SW480 (cell line): Measurements from ENCODE around the gene NEUROG3.
"Not testable (repeated sequence)": the region's sequence is repeated elsewhere in the genome, so short reads cannot be mapped to it uniquely, and the experiment has no call there.

Source experiments
- DNase-seq: peaks from one replicate; pipeline ENCODE4 v3.0.0-alpha.2; 2016; ENCODE audit warnings: low spot score

The NEUROG3 gene

DNA sequence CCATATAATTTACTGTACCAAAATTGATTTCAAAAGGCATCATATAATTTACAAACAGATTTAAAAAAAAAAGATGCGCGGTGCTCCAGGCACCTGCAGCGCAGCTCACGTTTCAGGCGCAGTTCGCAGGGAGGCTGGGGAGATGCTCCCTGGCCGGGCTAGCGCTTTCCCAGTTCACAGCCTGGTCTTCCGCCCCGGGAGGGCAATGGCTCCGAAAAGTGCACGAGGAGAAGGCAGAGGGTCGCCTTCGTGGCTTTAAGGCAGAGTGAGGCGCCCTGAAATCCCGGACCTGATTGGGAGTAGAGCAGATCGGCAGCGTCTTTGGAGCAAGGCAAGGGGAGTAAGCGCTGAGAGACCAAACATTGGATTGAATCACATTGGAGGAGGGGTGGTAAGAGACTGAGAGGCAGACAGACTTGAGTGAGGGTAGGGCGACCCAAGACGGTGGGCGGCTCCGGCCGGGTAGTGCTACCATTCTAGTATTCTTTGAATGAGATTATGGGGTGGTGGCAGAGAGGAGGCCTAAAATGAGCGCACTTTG lies 1.5 kb downstream of the NEUROG3 start:
- no peak for DNase-seq

DNA sequence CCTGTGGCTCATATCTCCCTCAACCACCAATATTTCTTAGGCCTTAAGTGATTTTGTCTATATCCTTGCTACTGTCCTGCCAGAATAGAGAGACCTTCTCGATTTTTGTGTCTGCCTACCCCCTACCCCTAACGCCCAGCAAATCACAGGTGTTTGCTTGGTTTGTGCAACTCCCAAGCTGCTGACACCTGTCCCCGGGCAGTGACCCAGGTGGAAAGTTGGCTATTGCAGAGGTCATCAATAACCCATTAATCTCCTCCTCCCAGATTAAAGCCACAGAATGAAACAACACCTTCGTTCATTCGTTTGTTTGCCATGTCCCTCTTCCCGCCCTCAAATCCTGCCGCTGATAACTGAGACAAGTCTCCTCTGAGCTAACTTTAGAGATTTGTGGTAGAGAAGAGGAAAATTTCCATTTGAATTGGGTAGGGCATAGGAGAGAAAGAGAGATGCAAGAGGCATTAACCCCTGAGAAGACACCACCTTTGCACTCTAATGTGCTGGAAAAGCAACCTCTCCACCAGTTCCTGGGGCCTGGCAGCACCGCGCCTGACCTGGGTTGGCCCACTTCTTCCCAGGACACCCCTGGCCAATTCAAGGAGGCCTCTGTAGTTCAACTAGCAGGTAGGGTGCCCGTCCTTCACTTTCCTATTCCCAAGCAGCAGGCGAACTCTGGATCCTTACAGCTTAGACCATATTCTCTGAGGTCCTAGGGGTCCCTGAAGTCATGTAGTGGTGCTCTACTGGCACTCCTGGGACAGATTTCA lies 3.0 kb downstream of the NEUROG3 start:
- no peak for DNase-seq

DNA sequence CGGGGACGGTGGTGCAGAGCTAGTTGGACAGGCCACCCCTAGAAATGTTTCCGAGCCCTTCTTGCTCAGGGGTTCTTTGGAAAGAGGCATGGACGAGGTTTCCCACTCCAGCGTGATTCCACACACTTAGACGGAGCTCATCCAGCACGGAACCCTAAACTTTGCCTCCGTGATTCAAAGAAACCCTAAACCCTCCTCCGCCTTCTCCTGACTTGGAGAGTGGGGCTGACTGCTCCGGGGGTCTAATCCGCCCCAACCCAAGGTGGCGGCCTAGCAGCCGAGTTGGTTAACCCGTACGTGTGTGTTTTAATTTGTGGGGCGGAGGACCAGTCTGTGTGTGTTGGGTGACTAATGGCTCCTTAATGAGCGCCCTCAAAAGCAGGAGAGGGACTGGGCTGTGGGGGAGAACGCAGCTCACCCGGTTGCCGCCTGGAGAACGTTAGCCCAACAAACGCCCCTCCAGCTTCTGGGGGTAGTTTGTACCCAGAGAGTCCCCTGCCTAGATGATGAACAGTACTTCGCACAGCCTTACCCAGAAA lies 3.8 kb downstream of the NEUROG3 start:
- no peak for DNase-seq

DNA sequence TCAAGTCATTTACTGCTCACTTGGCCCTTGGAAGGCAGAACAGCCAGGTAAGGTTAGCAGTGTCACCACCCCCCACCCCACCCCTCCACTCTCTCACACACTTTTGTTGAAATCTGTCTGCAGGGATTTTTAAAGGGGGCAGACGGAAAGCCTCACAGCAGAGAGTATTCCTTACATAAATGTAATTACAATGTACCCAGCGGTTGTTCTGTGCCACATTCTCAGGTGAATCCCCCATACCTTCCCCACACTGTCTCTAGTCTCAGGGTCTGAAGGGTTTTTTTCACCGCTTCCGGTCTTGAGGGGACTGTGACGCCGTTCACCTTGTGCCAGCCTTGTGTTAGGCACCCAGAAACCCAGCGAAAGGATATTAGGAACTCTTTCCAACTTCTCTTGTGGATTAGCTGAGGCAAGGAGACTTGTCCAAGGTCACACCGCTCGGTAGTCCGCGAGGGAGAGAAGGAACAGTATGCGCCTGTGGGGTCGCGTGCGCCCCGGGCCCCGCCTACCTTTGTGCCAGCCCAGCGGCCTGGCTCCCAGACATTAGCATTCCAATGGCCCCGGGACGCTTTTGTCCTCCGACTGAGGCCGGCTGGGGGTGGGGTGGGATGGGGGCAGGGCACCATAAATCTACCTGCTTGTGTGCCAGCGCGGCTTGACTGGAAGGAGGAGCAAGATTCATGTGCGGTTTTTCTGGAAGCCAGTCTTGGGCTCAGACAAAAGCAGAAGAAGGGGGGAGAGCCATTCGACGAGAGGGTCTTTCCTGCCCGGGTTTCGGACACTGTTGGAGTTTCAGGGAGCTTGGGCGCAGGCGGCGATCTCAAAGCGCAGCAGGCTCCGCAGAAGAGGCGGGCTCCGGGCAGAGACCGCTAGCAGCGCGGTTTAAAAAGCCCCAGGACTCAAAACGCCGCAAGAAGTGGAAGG lies 4.5 kb downstream of the NEUROG3 start:
- DNase-seq: no peak

DNA sequence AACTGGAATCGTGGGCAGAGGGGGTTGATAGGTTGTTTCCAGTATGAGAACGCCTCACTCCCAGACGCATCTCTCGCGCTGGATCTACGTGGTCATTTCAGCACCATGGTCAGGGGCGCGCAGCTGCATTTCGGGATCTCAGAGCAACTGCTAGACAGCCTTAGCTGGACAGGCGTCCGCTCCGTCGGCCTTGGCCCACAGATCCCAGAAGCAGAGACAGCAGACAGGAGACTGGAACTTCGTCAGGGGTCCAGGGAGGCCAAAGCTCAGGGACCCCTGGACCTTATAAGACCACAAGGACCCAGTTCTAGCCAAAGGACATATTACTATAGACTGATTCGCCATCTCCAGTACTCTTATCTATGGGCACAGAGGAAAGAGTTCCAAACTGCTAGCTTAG lies 5.3 kb downstream of the NEUROG3 start:
- DNase-seq: no peak

DNA sequence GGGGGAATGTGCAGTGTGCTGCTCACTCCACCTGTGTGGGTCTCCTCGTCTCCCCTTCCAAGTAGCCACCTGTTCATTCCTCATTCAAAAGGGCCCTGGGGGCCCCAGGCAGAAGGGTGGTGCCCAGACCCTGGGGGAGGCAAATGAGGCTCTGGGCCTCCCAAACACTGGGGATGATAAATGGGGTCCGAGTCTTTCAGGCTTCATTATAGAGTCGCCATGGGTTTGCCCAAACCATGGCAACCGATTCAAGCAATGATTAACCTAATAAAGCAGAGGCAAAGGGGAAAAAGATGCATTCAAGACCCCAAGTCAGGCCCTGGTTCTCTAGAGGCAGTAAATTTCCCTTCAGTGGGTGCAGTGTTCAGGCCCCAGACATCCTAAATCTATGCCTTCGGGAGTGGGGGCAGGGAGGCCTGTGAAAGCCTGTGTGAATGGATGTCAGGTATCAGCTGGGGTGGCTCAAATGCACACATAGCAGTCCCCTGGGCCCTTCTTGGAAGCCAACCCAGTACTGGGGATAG lies 10.4 kb downstream of the NEUROG3 start:
- no peak for DNase-seq

DNA sequence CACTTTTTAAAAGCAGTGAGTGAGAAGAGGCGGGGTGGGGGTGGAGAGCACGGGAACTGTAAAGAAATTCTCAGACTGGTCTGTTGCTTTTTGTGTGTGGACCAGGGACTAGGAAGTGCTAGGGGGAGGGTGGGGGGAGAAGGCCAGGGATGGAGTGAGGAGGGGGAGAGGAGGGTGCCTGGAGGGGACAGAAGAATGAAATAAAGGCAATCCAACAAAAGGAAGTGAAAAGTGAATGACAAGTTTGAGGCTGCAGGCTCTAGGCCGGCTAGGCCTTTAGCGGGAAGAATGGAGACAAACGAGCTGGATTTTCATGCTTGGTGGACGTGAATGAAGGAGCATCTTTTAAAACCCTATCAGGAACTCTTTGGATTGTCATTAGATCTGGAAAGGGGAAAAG lies 13.7 kb downstream of the NEUROG3 start:
- DNase-seq: no peak

DNA sequence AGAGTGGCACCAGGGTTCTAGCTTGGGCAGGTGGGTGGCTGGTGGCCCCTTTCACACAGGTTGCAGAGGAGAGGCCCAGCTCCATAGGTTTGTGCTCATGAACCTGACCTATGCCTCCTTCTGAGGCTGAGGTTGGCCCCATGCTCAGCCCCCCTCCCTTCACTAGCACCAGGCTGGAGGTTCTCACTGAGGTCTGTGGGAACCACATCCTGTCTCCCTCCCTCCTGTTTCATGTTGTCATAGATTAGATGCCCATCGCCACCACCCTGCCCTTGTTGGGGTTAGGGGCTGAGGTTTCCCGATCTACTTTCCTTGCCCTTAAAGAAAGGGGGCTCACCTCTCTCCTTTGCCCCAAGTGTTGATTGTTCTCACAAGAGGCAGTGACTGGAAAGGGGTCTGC lies 14.7 kb downstream of the NEUROG3 start:
- DNase-seq: no peak

DNA sequence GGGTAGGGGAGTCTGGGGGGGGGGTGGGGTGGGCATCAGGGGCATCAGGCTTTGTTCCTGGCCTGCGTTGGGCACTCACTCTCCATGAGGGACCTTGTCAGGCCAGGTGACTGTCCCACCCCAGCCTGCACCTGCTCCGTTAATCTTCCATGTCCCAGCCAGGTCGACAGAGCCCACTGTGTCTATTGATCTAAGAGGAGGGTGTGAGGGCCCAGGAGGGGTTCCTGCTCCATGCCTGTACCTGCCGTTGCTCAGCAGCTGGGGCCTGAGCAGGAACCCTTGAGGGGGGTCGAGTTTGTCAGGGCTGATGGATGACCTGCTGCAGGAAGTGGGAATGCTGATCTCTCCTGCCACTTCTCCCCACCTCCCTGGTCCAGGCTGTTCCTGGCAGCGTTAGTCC lies 18.6 kb downstream of the NEUROG3 start:
- no peak for DNase-seq

DNA sequence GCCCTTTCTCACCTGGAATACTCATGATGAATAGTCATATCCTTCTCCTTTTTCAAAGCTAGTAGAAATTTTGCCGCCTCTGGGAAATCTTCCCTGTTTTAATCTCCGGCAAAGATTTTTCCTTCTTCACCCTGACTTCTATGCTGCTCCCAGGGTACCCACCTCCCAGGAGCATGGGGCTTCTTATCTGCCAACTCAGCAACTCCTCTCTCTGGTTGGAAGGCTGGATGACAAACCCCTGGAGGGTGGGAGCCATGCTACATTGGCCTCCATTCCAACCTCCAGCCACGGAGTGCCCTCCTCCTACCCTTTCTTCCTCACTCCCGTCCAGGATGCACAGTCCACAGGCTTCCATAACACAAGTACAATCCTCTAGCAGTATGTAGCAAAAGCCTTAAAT lies 19.9 kb downstream of the NEUROG3 start:
- no peak for DNase-seq

DNA sequence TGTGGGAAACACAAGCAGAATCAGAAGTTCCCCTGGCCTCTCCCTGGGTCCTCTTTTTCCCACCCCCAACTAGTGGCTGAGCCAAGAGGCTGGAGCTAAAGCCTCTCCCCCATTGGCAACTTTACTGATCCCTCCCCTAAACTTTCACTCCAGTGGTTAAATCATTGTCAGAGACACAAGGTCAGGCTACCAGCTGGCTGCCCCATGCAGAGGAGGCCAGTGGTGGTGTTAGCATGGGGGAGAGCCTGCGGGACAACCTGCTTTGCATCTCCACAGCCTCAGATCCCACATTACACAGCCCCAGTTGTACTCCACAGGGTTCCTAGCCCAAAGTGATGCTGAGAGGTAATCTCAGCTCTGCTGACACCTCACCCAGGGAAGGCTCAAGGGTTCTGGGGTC lies 21.0 kb downstream of the NEUROG3 start:
- no peak for DNase-seq

DNA sequence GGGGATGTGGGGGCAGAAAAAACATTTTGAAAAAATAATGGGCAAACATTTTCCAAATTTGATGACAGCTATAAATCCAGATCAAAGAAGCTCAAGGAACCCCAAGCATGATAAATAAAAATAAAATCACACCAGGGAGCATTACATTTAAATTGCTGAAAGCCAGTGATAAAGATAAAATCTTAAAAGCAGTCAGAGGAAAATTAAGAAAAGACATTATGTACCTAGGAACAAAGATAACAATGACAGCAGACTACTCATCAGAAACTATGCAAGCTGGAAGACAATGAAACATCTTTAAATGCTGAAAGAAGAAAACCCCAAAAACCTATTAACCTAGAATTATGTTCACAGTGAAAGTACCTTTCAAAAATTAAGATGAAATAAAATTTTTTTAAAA lies 23.3 kb downstream of the NEUROG3 start:
- peak; percentile 12 for DNase-seq

DNA sequence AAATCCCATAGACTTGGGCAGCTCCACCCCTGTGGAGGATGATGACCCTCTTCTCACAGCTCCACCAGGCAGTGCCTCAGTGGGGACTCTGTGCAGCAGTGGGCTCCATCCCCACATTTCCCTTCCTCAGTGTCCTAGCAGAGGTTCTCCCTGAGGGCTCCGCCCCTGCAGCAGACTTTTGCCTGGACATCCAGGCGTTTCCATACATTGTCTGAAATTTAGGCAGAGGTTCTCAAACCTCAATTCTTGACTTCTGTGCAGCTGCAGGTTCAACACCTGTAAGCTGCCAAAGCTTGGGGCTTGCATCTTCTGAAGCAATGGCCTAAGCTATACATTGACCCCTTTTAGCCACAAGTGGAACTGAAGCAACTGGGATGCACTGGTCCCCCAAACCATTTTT lies 31.8 kb downstream of the NEUROG3 start:
- DNase-seq: no peak

DNA sequence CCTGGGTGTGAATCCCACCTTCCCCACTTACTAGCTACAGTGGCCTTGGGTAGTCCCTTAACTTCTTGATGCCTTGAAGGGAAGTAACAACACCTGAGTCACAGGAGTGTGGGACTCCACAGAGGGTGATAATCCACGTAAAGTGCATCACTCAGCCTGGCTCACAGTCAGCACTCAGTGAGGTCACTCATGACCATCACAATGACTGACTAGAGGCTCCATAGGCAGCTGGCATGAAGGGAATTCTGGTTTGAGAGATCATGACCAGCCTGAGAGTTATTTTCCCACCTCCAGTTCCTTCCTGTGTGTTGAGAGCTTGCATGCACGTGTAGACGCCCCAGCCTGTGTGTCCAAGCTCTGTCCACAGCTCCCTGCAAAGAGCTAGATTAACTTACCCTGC lies 34.8 kb downstream of the NEUROG3 start:
- DNase-seq: no peak

DNA sequence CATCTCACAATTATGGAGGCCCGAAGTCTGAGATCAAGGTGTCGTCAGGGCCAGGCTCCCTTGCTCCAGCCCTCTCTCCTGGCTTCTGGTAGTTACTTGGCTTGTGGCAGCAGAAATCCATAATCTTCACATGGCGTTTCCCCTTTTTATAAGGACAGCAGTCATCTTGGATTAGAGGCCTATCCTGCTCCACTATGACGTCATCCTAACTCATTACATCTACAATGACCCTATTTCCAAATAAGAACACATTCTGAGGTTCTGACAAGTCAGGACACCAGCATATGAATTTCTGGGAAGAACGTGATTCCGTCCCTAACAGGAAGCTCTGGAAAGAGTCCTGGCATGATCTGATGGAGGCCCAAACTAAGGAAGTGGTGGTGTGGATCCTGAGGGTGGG lies 35.8 kb downstream of the NEUROG3 start:
- DNase-seq: no peak

DNA sequence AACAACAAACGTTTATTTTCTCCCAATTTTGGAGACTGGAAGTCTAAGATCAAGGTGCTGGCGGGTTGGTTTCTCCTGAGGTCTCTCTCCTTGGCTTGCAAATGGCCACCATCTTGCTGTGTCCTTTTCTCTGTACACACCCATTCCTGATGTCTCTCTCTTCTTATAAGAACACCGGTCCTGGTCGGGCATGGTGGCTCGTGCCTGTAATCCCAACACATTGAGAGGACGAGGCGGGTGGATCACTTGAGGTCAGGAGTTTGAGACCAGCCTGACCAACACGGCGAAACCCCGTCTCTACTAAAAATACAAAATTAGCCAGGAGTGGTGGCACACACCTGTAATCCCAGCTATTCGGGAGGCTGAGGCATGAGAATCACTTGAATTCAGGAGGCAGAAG lies 36.7 kb downstream of the NEUROG3 start:
- not testable (repeated sequence) for DNase-seq

DNA sequence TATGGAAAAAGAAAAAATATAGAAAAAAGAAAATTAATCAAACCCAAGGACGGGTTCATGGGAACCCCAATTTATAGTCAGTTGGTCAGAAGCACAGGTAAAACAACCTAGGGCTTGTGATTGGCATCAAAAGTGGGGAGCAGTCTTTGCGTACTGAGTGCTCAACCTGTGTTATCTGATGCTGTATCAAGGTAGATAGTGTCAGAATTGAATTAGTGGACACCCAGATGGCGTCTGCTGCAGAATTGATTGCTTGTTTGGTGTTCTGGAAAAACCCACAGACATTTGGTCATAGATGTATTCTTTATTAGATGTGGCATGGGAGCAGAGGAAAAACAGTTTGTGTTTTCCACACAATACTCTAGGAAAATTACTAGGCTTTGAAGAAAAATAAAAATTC lies 39.6 kb downstream of the NEUROG3 start:
- no peak for DNase-seq

DNA sequence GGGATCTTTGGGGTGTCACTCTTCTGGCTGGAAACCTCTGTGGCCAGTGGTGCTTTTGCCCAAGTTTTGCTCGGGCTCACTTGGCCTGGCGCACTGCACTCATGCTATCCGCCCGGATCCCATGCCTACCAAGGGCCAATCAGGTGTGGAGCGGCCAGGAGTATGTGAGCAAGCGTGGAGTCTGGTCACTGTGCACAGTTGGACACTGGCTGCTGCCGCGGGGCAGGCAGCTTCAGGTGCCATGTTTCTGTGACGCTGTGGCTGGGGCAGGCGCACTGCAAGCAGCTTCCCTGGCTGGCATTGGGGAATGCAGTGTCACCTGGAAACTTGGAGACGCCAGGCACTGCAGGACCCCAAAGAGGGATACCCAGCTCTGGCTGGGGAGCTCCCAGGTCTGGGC lies 45.3 kb downstream of the NEUROG3 start:
- DNase-seq: no peak
